ENCODE data around the gene ANKRD6.
"Not testable (repeated sequence)": the region's sequence is repeated elsewhere in the genome, so short reads cannot be mapped to it uniquely, and the experiment has no call there.

The ANKRD6 gene

DNA sequence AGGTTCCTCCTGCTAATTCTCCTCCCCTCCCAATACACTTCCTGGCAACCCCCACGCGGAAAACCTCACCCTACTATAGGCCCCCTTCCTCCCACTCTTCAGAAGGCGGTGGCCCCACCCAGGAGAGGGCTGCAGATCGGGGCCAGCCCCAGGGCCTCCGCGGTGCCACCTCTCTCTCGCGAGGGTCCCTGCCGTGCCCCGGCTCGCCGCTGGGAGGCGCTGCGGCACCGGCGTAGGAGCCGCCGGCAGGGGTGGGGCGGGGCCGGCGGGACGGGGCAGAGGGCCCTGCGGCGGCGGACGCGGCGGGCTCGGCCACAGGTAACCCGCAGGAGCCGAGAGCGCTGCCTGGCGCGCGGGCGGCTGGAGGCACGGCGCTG is at the start of gene ANKRD6:
TSS of gene ANKRD6 (plus strand) at position 278 of the 377 bp plus-strand sequence. CDS start 133,825 bp downstream, outside the sequence.
- DNase-seq (ENCODE audit: low read depth), result no peak

GRCh38 chr6:89385156-89385667 is 47.7 kb upstream of the ANKRD6 start:
- DNase-seq (ENCODE audit: low read depth), result peak; percentile 44

GRCh38 chr6:89385846-89386245 is 47.1 kb upstream of the ANKRD6 start:
- no peak for DNase-seq (ENCODE audit: low read depth)

DNA sequence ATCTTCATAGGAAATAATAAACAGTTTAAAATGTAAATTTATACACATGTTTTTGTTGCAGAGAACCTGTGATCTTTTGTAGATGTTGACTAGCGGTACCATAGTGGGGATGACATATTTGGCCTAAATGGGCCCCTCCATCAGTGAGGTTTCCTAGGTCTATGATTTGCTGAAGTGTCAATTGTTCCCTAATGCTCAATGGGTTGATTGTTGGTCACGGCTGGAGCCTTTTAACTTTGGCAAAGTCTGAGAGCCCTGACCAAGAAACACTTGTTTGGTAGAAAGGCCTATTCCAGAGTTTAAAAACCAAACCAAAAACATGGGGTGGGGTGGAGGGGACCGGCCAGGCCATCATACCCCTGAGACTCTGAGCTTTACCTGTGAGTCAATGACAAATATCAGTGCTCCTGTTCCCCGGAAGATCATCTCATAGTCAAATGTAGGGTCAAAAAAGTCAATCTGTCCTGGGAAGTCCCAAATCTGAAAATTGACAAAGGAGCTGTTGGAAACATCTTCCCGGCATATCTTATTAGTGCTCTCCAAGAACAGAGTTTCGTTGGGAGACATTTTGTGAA is 45.9 kb upstream of the ANKRD6 start:
- no peak for DNase-seq (ENCODE audit: low read depth)

DNA sequence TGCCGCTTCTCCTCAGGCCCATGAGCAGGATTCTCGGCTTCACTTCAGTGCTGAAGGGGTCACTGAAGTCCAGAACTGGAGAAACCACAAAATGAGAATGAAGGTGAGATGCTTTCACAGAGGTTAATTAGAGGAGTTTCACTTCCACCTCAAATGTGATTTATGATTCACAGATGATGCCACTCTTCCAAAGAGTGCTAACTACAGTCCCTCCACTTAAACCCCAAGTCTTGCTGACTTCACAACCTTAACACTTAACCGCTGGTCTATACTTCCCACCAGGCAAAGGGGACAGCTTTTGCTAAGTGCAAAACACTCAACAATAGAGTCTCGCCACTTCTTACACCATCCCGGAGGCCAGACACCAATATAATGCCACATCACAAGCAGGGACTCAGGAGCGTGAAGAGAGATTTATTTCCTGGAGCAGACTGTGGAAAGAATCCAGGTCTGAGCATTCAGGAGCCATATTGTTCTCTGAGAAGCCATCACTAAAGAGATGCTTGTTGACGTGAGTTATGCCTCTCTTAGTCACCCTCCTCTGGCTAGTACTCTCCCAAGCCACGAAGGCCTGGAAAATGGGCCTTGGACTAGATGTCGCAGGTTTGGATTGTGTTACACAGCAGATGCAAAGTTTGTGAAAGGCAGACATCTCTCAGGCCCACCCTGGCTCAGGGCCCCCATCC is 45.3 kb upstream of the ANKRD6 start:
- DNase-seq (ENCODE audit: low read depth), result no peak

DNA sequence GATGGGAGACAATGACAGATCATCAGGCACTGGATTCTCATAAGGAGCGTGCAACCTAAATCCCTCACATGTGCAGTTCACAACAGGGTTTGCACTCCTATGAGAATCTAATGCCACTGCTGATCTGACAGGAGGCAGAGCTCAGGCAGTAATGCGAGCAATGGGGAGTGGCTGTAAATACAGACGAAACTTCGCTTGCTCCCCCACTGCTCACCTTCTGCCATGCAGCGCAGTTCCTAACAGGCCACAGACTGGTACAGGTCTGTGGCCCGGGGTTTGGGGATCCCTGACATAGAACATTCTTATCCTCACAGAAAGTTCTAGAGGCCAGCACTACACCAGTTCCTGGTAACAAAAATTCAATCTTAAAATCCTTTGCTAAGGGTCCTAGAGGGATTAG is 44.1 kb upstream of the ANKRD6 start:
- DNase-seq (ENCODE audit: low read depth), result no peak

DNA sequence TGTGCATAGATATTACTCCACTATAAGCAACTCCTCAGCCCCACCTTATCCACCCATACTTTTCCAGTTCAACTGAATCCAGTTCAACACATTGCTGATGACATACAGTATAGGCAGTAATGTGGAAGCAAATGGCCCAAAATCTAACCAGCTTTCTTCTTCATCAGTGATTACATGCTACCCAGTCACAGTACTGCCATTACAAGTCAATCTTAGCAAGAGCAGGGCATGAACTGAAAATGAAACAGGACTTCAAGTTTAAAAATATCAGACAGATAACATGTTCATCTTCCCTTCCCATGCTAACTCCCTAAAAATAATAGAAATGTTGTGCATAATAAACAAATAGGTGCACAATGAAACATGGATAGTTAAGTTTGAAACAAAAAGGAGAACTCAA is 40.1 kb upstream of the ANKRD6 start:
- DNase-seq (ENCODE audit: low read depth), result no peak

DNA sequence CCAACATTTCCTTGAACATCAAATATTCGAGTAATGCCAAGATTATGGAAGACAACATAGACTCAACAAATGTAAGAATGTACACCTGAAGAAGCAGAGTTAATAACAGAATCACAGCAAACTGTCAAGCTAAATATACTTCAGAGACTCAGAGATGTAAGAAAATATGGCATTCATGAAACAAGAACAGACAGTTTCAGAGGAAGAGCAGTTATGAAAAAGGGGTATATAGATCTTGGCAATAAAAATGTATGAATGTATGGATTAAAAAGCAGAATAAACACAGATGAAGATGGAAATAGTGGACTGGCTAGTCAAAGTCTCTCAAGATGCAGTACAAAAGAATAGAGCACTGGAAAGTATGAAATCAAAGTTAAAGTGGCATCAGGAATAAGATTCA is 39.3 kb upstream of the ANKRD6 start:
- no peak for DNase-seq (ENCODE audit: low read depth)

GRCh38 chr6:89397884-89398283 is 35.1 kb upstream of the ANKRD6 start:
- not testable (repeated sequence) for DNase-seq (ENCODE audit: low read depth)

- DNase-seq (ENCODE audit: low read depth), result no peak
Measured at GRCh38 chr6:89398762-89399525, 34.0 kb upstream of the ANKRD6 start.

- no peak for DNase-seq (ENCODE audit: low read depth)
Measured at GRCh38 chr6:89400050-89400449, 32.9 kb upstream of the ANKRD6 start.

- DNase-seq (ENCODE audit: low read depth), result no peak
Measured at GRCh38 chr6:89400912-89401399, 32.0 kb upstream of the ANKRD6 start.

DNA sequence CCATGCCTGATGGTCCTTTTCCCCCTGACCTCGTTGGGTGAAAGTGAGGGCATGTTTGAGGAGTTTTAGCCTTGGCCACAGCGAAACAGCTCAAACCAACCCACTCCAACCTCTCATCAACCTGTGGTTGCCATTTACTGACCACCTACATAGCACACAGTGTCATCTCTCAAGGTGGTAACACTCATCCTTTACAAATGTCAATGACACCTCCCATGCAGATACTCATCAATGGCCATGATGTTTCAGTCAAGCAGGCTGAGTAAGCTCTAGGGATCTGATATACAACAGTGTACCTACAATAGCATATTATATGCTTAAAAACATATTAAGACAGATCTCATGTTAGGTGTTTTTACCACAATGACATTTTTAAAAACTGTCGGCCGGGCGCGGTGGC is 30.2 kb upstream of the ANKRD6 start:
- DNase-seq (ENCODE audit: low read depth), result no peak

- DNase-seq (ENCODE audit: low read depth), result no peak
Measured at GRCh38 chr6:89404512-89404911, 28.4 kb upstream of the ANKRD6 start.

GRCh38 chr6:89406141-89406540 is 26.8 kb upstream of the ANKRD6 start:
- no peak for DNase-seq (ENCODE audit: low read depth)

- no peak for DNase-seq (ENCODE audit: low read depth)
Measured at GRCh38 chr6:89409461-89410035, 23.4 kb upstream of the ANKRD6 start.

GRCh38 chr6:89410231-89410761 is 22.7 kb upstream of the ANKRD6 start:
- no peak for DNase-seq (ENCODE audit: low read depth)

DNA sequence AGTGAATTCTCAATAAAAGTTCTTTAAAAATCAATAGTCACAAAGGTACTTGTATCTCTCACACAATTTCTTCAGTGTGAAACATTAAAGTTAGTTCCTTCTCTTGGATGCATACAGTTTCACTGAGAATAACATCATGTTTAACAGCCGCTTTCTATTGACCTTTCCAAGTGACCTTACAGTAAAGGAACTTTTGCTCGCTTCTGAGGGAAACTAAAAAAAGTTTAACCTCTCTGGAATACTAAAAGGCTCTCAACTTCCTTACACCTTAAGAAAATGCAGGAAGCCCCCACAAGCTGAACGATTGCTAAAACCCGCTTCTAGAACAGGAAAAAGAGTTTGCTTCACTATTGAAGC is 22.2 kb upstream of the ANKRD6 start:
- DNase-seq (ENCODE audit: low read depth), result no peak

- no peak for DNase-seq (ENCODE audit: low read depth)
Measured at GRCh38 chr6:89411145-89412070, 21.5 kb upstream of the ANKRD6 start.

GRCh38 chr6:89412071-89413005 is 20.6 kb upstream of the ANKRD6 start, which contains the start of gene RRAGD:
TSS of gene RRAGD (minus strand) at chr6:89412273. CDS start at chr6:89411993, 280 bp downstream.
- DNase-seq (ENCODE audit: low read depth), result no peak

Data from stromal cell of bone marrow (primary cell).